CD8-positive, alpha-beta memory T cell (primary cell): ENCODE data around the gene KIAA0040. TPM values are rescaled to one million over a fixed set of nuclear protein-coding genes. Genes with fewer than 3 reads are reported as not detected.

ENCODE experiments used
- CTCF ChIA-PET: fragments of 350-600 bp; sonication (Branson Sonifier 250); formaldehyde crosslinking; loops from one replicate; lab custom pipeline; 2021; ENCODE audit warnings: antibody characterized with exemption; lab: Charles Lee
- POLR2A ChIA-PET: fragments of 350-600 bp; sonication (Branson Sonifier 250); formaldehyde crosslinking; loops from one replicate; lab custom pipeline; 2021; ENCODE audit warnings: antibody characterized with exemption; lab: Charles Lee
- DNase-seq, 5 donors: peaks; one replicate each; pipeline versions ENCODE4 v3.0.0 to v3.0.0-alpha.2; 2020 to 2022; ENCODE audit warnings: mixed read lengths in 1 of 5
- H3K27ac ChIP-seq: one replicate; pipeline ENCODE4 v1.7.0; 2013; ENCODE audit warnings: low read depth, mild to moderate bottlenecking, low read length, moderate library complexity
- H3K27me3 ChIP-seq: 2 replicates; pipeline ENCODE4 v1.7.0; 2013; ENCODE audit warnings: low read length, mild to moderate bottlenecking; ENCODE audit not compliant: insufficient read depth, poor library complexity, severe bottlenecking
- H3K36me3 ChIP-seq: 2 replicates; pipeline ENCODE4 v1.7.0; 2013; ENCODE audit warnings: mild to moderate bottlenecking, low read length, moderate library complexity; ENCODE audit not compliant: insufficient read depth
- H3K4me1 ChIP-seq: 2 replicates; pipeline ENCODE4 v1.7.0; 2013; ENCODE audit warnings: mild to moderate bottlenecking, low read length, moderate library complexity; ENCODE audit not compliant: insufficient read depth
- H3K4me3 ChIP-seq: 2 replicates; pipeline ENCODE4 v1.7.0; 2013; ENCODE audit warnings: mild to moderate bottlenecking, low read length
- H3K9me3 ChIP-seq: 2 replicates; pipeline ENCODE4 v1.7.0; 2013; ENCODE audit warnings: mild to moderate bottlenecking, low read length
- H3K27ac Mint-ChIP-seq, 8 donors: one replicate each; pipeline ENCODE4 v1.8.0; 2020 to 2021; ENCODE audit warnings: mixed read lengths in 8 of 8, mild to moderate bottlenecking in 6 of 8, inconsistent platforms in 3 of 8, moderate library complexity in 3 of 8
- H3K27me3 Mint-ChIP-seq, 2 donors: one replicate each; pipeline ENCODE4 v1.8.0; 2020 to 2021; ENCODE audit warnings: mixed read lengths in 2 of 2, mild to moderate bottlenecking in 1 of 2, moderate library complexity in 1 of 2
- H3K36me3 Mint-ChIP-seq, 3 donors: one replicate each; pipeline ENCODE4 v1.8.0; 2020 to 2021; ENCODE audit warnings: mixed read lengths in 3 of 3, inconsistent platforms in 1 of 3, mild to moderate bottlenecking in 1 of 3
- H3K4me1 Mint-ChIP-seq, 3 donors: one replicate each; pipeline ENCODE4 v1.8.0; 2020 to 2021; ENCODE audit warnings: mixed read lengths in 3 of 3, inconsistent platforms in 1 of 3, mild to moderate bottlenecking in 1 of 3
- H3K4me3 Mint-ChIP-seq, 7 donors: one replicate each; pipeline ENCODE4 v1.8.0; 2020 to 2021; ENCODE audit warnings: mixed read lengths in 7 of 7, mild to moderate bottlenecking in 6 of 7, moderate library complexity in 4 of 7, inconsistent platforms in 2 of 7
- H3K9me3 Mint-ChIP-seq, 5 donors: one replicate each; pipeline ENCODE4 v1.8.0; 2020 to 2022; ENCODE audit warnings: mixed read lengths in 5 of 5, mild to moderate bottlenecking in 3 of 5, moderate library complexity in 2 of 5, inconsistent platforms in 1 of 5
- polyA plus RNA-seq: library from polyadenylated mRNA; unstranded; fragments of 300-500 nt; fragmentation: Illumina TruSeq; gene quantifications from one replicate; pipeline ENCODE4 v1.2.3, GENCODE V29; 2021
- total RNA-seq, 2 experiments: library from RNA; stranded (reverse); gene quantifications; one replicate each; pipeline ENCODE4 v1.2.3, GENCODE V29; 2021

The KIAA0040 gene
- total and polyA plus RNA-seq, 3 experiments from 2014 or later, result 30.4 to 39.3 (median 31.8) TPM

DNA sequence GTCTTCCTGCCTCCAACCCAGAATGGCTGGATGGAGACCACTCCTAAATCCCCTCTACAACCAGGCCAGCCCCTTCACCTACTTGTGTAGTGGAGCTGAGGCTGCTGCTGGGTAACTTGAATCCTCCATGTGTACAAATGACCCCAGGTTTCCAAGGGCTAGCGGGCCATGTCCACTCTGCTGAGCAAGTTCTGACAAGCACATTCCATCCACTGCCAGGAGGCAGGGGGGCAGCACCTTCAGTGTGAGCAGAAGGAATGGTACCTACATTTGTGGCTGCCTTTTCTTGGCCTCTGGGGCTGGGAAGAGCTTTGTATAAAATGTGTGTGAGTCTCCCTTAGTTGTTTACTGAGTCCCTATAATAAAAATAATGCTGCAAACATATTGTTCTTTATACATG is 14.5 kb downstream of the KIAA0040 start:
- ChIA-PET CTCF (no interaction called here), POLR2A (no interaction called here)
- no peaks in the 10 kb centered on the region for H3K9me3 ChIP-seq
- DNase-seq, result no peak
- no peaks in the 10 kb centered on the region for H3K27me3 ChIP-seq
- peaks cover 43% of the 10 kb centered on the region for H3K4me1 ChIP-seq
- Mint-ChIP-seq H3K4me3 (peak overlapping the region in 1 of 7 donors; percentile 40), H3K4me1 (peaks cover 64 to 92% (median 87%) of the 10 kb centered on the region in 3 donors), H3K27me3 (no peaks in the 10 kb centered on the region), H3K36me3 (peaks cover 25 to 80% (median 32%) of the 10 kb centered on the region in 3 donors), H3K9me3 (no peaks in the 10 kb centered on the region), H3K27ac (peak overlapping the region in 5 of 8 donors; percentile 42 to 84 (median 49))
- no peak overlapping the region for H3K27ac ChIP-seq
- H3K4me3 ChIP-seq, result no peak overlapping the region
- peaks cover 18% of the 10 kb centered on the region for H3K36me3 ChIP-seq

DNA sequence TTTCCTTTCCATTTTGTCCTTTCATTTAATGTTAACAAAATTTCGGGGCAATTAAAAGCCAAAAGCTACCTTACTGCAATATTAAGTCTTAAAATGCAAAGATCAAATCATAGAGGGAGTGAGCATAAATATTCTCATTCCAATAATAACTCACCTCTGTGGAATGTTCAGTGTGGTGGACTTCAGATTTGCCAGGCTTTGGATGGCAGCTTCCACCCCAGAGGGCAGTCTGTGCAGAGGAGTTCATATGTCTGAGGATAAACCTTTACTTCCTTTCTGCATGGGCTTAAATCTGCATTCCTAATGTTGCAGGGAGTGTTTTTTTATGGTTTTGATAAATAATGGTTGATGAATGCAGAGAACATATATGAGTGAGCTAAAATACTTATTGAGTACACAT is 16.3 kb downstream of the KIAA0040 start:
- Mint-ChIP-seq H3K4me3 (no peak overlapping the region), H3K4me1 (peaks cover 58 to 90% (median 84%) of the 10 kb centered on the region in 3 donors), H3K9me3 (no peaks in the 10 kb centered on the region), H3K36me3 (peaks cover 25 to 81% (median 32%) of the 10 kb centered on the region in 3 donors), H3K27me3 (no peaks in the 10 kb centered on the region), H3K27ac (peak overlapping the region in 4 of 8 donors; percentile 25 to 87 (median 49))
- DNase-seq, result no peak
- H3K27me3 ChIP-seq, result no peaks in the 10 kb centered on the region
- peaks cover 28% of the 10 kb centered on the region for H3K4me1 ChIP-seq
- ChIA-PET CTCF (no interaction called here), POLR2A (no interaction called here)
- H3K27ac ChIP-seq, result no peak overlapping the region
- no peaks in the 10 kb centered on the region for H3K9me3 ChIP-seq
- no peak overlapping the region for H3K4me3 ChIP-seq
- H3K36me3 ChIP-seq, result peaks cover 13% of the 10 kb centered on the region

DNA sequence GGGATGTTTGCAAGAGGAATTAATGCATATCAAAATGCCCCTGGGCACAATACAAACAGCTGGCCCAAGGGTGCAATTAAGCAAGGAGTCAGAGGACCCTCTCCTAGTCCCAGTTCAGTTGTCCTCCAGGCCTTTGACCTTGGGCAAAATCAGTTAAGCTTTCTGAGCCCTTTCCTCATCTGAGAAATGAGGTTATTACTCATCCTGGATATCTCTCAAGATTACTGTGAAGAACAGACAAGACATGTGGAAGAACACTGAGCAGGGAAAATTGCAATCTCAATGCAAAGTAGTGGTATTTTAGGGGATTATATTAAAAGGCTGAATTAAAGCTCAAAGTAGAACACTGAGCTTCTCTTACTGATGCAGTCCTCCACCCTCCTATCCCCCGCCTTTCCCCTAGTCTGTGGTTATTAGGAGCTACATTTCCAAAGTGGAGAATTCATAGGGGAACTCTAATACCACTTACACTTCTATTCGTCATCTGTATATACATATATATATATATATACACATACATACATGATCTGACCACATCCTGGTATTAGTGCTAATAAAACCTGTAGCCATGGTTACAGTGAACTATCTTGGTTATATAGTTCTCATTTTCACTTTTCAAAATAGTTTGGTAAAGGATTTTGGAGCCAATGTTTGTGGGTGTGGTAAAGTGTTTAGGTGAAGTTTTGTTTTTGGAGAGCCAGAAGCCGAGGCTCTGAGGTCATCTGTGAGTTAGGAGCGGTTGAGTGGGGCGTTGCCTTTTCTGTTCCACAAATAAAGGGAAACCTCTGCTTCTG is 18.1 kb downstream of the KIAA0040 start:
- peaks cover 18% of the 10 kb centered on the region for H3K4me1 ChIP-seq
- peaks cover 25 to 88% (median 32%) of the 10 kb centered on the region in 3 donors for H3K36me3 Mint-ChIP-seq
- DNase-seq, result peak in 1 of 5 donors; percentile 31
- H3K27ac ChIP-seq, result no peak overlapping the region
- peak overlapping the region in 7 of 8 donors; percentile 48 to 85 (median 66) for H3K27ac Mint-ChIP-seq
- no peaks in the 10 kb centered on the region for H3K9me3 Mint-ChIP-seq
- H3K27me3 ChIP-seq, result no peaks in the 10 kb centered on the region
- peak overlapping the region in 5 of 7 donors; percentile 9 to 54 (median 30) for H3K4me3 Mint-ChIP-seq
- H3K4me1 Mint-ChIP-seq, result peaks cover 65 to 92% (median 87%) of the 10 kb centered on the region in 3 donors
- peaks cover 13% of the 10 kb centered on the region for H3K36me3 ChIP-seq
- ChIA-PET POLR2A (interaction anchor here (1.1 kb wide), 1 partner anchor 16 kb away, joined by 3 read pairs; no protein-coding TSS in a partner anchor), CTCF (interaction anchor here (0.7 to 6.1 kb wide), 6 partner anchors 14 to 144 kb away, joined by 4 to 19 read pairs (median 6); no protein-coding TSS in a partner anchor)
- no peaks in the 10 kb centered on the region for H3K27me3 Mint-ChIP-seq
- no peak overlapping the region for H3K4me3 ChIP-seq
- no peaks in the 10 kb centered on the region for H3K9me3 ChIP-seq

DNA sequence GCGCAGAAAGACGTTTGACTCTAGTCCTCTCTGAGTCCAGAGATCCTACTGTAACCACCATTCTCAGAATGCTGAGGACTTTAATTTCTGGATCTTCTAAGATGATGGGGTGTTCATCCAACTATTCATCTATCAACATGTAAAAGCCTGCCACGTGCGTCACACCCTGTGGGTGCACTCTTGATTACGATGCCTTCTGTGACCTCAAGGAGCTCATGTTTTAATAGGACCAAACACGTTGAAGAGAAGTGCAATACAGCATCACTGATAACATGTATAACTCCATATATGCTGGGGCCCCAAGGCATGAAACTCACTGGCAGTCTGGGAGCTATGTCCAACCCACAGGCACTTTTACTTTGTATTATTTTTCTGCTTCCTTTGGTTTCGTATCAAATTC is 19.0 kb downstream of the KIAA0040 start:
- Histone ChIP-seq H3K4me3 (no peak overlapping the region), H3K4me1 (peaks cover 17% of the 10 kb centered on the region), H3K27me3 (no peaks in the 10 kb centered on the region), H3K27ac (no peak overlapping the region), H3K36me3 (peaks cover 13% of the 10 kb centered on the region), H3K9me3 (no peaks in the 10 kb centered on the region)
- Mint-ChIP-seq H3K4me1 (peaks cover 64 to 92% (median 87%) of the 10 kb centered on the region in 3 donors), H3K4me3 (no peak overlapping the region), H3K9me3 (no peaks in the 10 kb centered on the region), H3K27me3 (no peaks in the 10 kb centered on the region), H3K36me3 (peaks cover 25 to 91% (median 31%) of the 10 kb centered on the region in 3 donors), H3K27ac (peak overlapping the region in 4 of 8 donors; percentile 8 to 85 (median 38))
- no peak for DNase-seq
- CTCF ChIA-PET, result interaction anchor here (1.5 to 6.1 kb wide), 5 partner anchors 15 to 145 kb away, joined by 4 to 19 read pairs (median 7); no protein-coding TSS in a partner anchor
- POLR2A ChIA-PET, result interaction anchor here (0.5 kb wide), 1 partner anchor 335 kb away, joined by 3 read pairs; no protein-coding TSS in a partner anchor

DNA sequence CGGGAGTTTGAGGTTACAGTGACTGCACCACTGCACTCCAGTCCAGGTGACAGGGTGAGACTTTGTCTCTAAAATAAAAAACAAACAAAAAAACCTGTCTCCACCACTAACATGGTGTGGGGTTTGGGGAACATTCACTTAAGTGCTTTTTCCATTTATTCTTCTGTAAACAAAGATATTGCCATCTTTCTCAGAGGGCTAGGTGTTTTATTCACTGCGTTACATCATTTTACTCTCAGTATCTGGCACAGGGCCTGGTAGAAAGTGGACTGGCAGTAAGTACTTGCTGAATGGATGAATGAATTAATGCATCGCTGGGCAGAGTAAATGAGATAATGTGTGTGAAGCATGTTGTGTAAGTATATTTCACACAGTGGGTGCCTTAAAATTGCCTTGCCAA is 20.1 kb downstream of the KIAA0040 start:
- Mint-ChIP-seq H3K27ac (peak overlapping the region in 2 of 8 donors; percentile 44 to 54), H3K36me3 (peaks cover 25 to 91% (median 28%) of the 10 kb centered on the region in 3 donors), H3K4me3 (no peak overlapping the region), H3K4me1 (peaks cover 64 to 92% (median 87%) of the 10 kb centered on the region in 3 donors), H3K9me3 (no peaks in the 10 kb centered on the region), H3K27me3 (no peaks in the 10 kb centered on the region)
- Histone ChIP-seq H3K4me1 (peaks cover 17% of the 10 kb centered on the region), H3K27me3 (no peaks in the 10 kb centered on the region), H3K4me3 (no peak overlapping the region), H3K9me3 (no peaks in the 10 kb centered on the region), H3K27ac (no peak overlapping the region), H3K36me3 (peaks cover 12% of the 10 kb centered on the region)
- ChIA-PET CTCF (interaction anchor here (6.1 kb wide), 1 partner anchor 146 kb away, joined by 19 read pairs; no protein-coding TSS in a partner anchor), POLR2A (no interaction called here)
- no peak for DNase-seq

DNA sequence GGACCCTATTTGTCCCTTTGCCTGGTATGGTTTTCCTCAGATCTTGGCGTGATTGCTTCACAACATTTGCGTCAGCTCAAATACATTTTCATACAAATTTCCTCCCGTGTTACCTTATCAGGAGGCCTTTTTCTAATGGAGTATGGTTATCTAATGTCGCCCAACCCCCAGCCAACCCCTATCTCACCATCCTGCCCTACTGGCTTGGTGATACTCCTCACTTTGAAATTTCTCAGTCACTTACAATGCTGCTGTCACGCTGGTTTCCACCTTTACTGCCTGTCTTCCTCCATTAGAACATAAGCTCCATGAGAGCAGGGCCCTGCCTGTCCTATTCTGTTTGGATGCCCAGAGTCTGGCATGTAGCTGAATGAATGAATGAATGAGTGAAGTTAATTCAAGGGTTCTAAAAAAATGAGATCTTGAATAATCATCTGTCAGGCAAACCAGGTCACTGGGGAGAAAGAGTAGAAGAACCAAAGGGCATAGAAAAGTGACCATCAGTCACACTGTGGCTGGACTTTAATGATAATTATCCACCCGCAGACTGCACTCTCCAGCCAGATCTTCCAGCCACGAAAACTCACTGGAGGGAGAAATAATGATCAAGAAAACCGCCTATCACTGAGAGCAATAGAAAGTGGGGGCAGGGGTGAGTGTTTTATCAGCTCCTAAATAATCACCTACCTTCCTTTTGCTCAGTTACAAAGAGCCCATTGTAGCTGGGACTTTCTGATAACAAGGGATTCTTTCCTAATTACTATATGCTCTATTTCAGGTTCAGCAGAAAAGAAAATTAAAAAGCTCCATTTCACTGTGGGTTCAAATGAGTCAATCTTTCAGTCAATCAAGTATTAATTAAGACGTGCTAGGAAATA is 21.3 kb downstream of the KIAA0040 start:
- Histone ChIP-seq H3K4me1 (peaks cover 17% of the 10 kb centered on the region), H3K36me3 (peaks cover 10% of the 10 kb centered on the region), H3K4me3 (no peak overlapping the region), H3K9me3 (no peaks in the 10 kb centered on the region), H3K27ac (no peak overlapping the region), H3K27me3 (no peaks in the 10 kb centered on the region)
- Mint-ChIP-seq H3K4me1 (peaks cover 71 to 88% (median 86%) of the 10 kb centered on the region in 3 donors), H3K36me3 (peaks cover 13 to 91% (median 25%) of the 10 kb centered on the region in 3 donors), H3K27me3 (no peaks in the 10 kb centered on the region), H3K27ac (peak overlapping the region in 7 of 8 donors; percentile 31 to 80 (median 73)), H3K9me3 (no peaks in the 10 kb centered on the region), H3K4me3 (no peak overlapping the region)
- POLR2A ChIA-PET, result no interaction called here
- no peak for DNase-seq
- CTCF ChIA-PET, result interaction anchor here (1.2 to 6.1 kb wide), 3 partner anchors 15 to 147 kb away, joined by 3 to 19 read pairs (median 10); no protein-coding TSS in a partner anchor

DNA sequence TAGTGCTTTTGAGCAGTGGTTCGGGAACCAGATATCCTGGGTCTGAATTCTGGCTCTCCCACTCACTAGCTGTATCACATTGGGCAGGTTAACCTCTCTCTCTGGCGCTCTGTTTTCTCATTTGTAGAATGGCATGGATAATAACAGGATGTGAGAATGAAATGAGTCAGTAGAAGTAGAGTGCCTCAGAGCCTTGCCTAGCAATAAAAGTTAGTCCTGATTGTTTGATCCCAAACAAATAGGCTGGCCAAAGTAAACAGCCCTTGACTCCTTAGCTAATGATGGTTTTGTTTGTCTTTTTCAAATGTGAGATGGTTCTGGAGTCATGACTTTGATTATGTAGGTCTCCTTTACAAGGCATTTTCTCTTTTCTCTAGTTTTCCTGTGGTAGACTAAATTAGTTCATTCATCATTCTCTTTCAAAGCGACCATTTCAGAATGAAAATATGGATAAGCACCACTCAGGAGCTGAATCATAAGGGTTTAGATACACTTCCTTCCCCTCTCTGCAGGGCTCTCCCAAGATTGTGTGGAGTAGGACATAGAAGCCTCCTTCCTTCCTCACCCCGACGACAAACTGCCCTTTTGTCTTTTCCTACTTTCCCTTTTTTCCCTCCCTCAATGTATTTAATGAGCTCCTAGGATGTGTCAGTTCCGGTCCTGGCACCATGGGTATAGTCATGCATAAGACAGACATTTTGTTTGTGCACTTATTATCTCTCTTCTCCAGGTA is 23.1 kb downstream of the KIAA0040 start:
- no peak for DNase-seq
- Mint-ChIP-seq H3K9me3 (no peaks in the 10 kb centered on the region), H3K36me3 (peaks cover 0 to 93% (median 20%) of the 10 kb centered on the region in 3 donors), H3K4me3 (peak overlapping the region in 1 of 7 donors; percentile 48), H3K4me1 (peaks cover 61 to 76% (median 76%) of the 10 kb centered on the region in 3 donors), H3K27me3 (no peaks in the 10 kb centered on the region), H3K27ac (peak overlapping the region; percentile 37 to 93 (median 69))
- H3K36me3 ChIP-seq, result peaks cover 24% of the 10 kb centered on the region
- CTCF ChIA-PET, result interaction anchor here (0.8 to 6.1 kb wide), 3 partner anchors 14 to 149 kb away, joined by 3 to 19 read pairs (median 7); no protein-coding TSS in a partner anchor
- H3K27me3 ChIP-seq, result no peaks in the 10 kb centered on the region
- POLR2A ChIA-PET, result no interaction called here
- no peaks in the 10 kb centered on the region for H3K9me3 ChIP-seq
- H3K4me3 ChIP-seq, result no peak overlapping the region
- H3K27ac ChIP-seq, result no peak overlapping the region
- H3K4me1 ChIP-seq, result peaks cover 13% of the 10 kb centered on the region
